GM11168 (cell line): Measurements from ENCODE around the gene ZNF232.
"Not testable (repeated sequence)": the region's sequence is repeated elsewhere in the genome, so short reads cannot be mapped to it uniquely, and the experiment has no call there.

ENCODE experiments used
- in situ Hi-C: fragments of 300-500 bp; cut with MboI; formaldehyde crosslinking; loops from one replicate; pipeline ENCODE4 v1.12.0; 2022; ENCODE audit warnings: low sequenced_read_pairs; ENCODE audit not compliant: unreplicated experiment

The ZNF232 gene

GRCh38 chr17:5130261-5130660 lies 18.6 kb upstream of the ZNF232 start:
- in situ Hi-C loops, result not testable (repeated sequence)

- in situ Hi-C loops, result not testable (repeated sequence)
These were observed 18.1 kb upstream of the ZNF232 start for GRCh38 chr17:5129770-5130169.

- in situ Hi-C loops, result no loop called here
These were observed 17.3 kb upstream of the ZNF232 start for GRCh38 chr17:5128905-5129535.

GRCh38 chr17:5128387-5128786 lies 16.7 kb upstream of the ZNF232 start:
- in situ Hi-C loops, result not testable (repeated sequence)

GRCh38 chr17:5127910-5128309 lies 16.2 kb upstream of the ZNF232 start:
- in situ Hi-C loops, result no loop called here

- in situ Hi-C loops, result no loop called here
These were observed 15.2 kb upstream of the ZNF232 start for GRCh38 chr17:5126719-5127488.

- in situ Hi-C loops, result not testable (repeated sequence)
These were observed 13.2 kb upstream of the ZNF232 start for GRCh38 chr17:5124896-5125295.

GRCh38 chr17:5124125-5124760 lies 12.6 kb upstream of the ZNF232 start:
- in situ Hi-C loops, result not testable (repeated sequence)

GRCh38 chr17:5123343-5124124 lies 11.9 kb upstream of the ZNF232 start:
- in situ Hi-C loops, result no loop called here

GRCh38 chr17:5122586-5123342 lies 11.1 kb upstream of the ZNF232 start:
- in situ Hi-C loops, result no loop called here

- in situ Hi-C loops, result not testable (repeated sequence)
These were observed 10.4 kb upstream of the ZNF232 start for GRCh38 chr17:5122056-5122455.

GRCh38 chr17:5121186-5121841 lies 9.6 kb upstream of the ZNF232 start:
- in situ Hi-C loops, result no loop called here

- in situ Hi-C loops, result not testable (repeated sequence)
These were observed 8.9 kb upstream of the ZNF232 start for GRCh38 chr17:5120436-5121185.

- in situ Hi-C loops, result no loop called here
These were observed 8.4 kb upstream of the ZNF232 start for GRCh38 chr17:5120036-5120435.

GRCh38 chr17:5118219-5118618 lies 6.5 kb upstream of the ZNF232 start:
- in situ Hi-C loops, result no loop called here

GRCh38 chr17:5115673-5116651 lies 4.3 kb upstream of the ZNF232 start, which contains the start of gene USP6:
Gene USP6, plus strand, starts transcription at chr17:5116032. Its CDS starts 14,336 bp downstream, at chr17:5130368.
- in situ Hi-C loops, result no loop called here

- in situ Hi-C loops, result no loop called here
These were observed 862 bp downstream of the ZNF232 start for GRCh38 chr17:5110816-5111215.
